Islet of Langerhans (tissue), 1 donor: ENCODE results near the gene CCSER2.
"Not testable (repeated sequence)": the region's sequence is repeated elsewhere in the genome, so short reads cannot be mapped to it uniquely, and the experiment has no call there.

ENCODE experiments used
- FAIRE-seq: peaks from one replicate; lab custom pipeline; 2011; peaks lifted over from hg19 to GRCh38; lab: Jason Lieb, UNC

Gene CCSER2

GRCh38 chr10:84397735-84398144 lies 69.4 kb downstream of the CCSER2 start:
- no peak for FAIRE-seq

GRCh38 chr10:84398696-84399095 lies 70.3 kb downstream of the CCSER2 start:
- FAIRE-seq, result no peak

- FAIRE-seq, result peak; percentile 66
These were observed 73.6 kb downstream of the CCSER2 start for GRCh38 chr10:84401854-84402611.

GRCh38 chr10:84404783-84405182 lies 76.4 kb downstream of the CCSER2 start:
- FAIRE-seq, result peak; percentile 47

GRCh38 chr10:84405662-84406061 lies 77.3 kb downstream of the CCSER2 start:
- FAIRE-seq, result no peak

GRCh38 chr10:84406561-84406960 lies 78.2 kb downstream of the CCSER2 start:
- FAIRE-seq, result no peak

- no peak for FAIRE-seq
These were observed 79.1 kb downstream of the CCSER2 start for GRCh38 chr10:84407388-84408049.

GRCh38 chr10:84412482-84412881 lies 84.1 kb downstream of the CCSER2 start:
- no peak for FAIRE-seq

GRCh38 chr10:84414110-84414509 lies 85.7 kb downstream of the CCSER2 start:
- FAIRE-seq, result not testable (repeated sequence)

- FAIRE-seq, result no peak
These were observed 87.3 kb downstream of the CCSER2 start for GRCh38 chr10:84415539-84416244.

GRCh38 chr10:84416245-84416555 lies 87.8 kb downstream of the CCSER2 start:
- FAIRE-seq, result no peak

GRCh38 chr10:84423719-84424118 lies 95.3 kb downstream of the CCSER2 start:
- no peak for FAIRE-seq

GRCh38 chr10:84424731-84425167 lies 96.4 kb downstream of the CCSER2 start:
- peak; percentile 43 for FAIRE-seq

GRCh38 chr10:84427903-84428650 lies 99.7 kb downstream of the CCSER2 start:
- no peak for FAIRE-seq

GRCh38 chr10:84428711-84429110 lies 100.3 kb downstream of the CCSER2 start:
- no peak for FAIRE-seq

GRCh38 chr10:84429926-84430520 lies 101.6 kb downstream of the CCSER2 start:
- no peak for FAIRE-seq

GRCh38 chr10:84432891-84433290 lies 104.5 kb downstream of the CCSER2 start:
- peak; percentile 9 for FAIRE-seq

GRCh38 chr10:84440781-84441180 lies 112.4 kb downstream of the CCSER2 start:
- no peak for FAIRE-seq

GRCh38 chr10:84447701-84448400 lies 119.5 kb downstream of the CCSER2 start:
- FAIRE-seq, result no peak

GRCh38 chr10:84449351-84449750 lies 121.0 kb downstream of the CCSER2 start:
- FAIRE-seq, result not testable (repeated sequence)

GRCh38 chr10:84452003-84452402 lies 123.6 kb downstream of the CCSER2 start:
- FAIRE-seq, result no peak
